ENCODE data around the gene GGCT.

Gene GGCT

DNA sequence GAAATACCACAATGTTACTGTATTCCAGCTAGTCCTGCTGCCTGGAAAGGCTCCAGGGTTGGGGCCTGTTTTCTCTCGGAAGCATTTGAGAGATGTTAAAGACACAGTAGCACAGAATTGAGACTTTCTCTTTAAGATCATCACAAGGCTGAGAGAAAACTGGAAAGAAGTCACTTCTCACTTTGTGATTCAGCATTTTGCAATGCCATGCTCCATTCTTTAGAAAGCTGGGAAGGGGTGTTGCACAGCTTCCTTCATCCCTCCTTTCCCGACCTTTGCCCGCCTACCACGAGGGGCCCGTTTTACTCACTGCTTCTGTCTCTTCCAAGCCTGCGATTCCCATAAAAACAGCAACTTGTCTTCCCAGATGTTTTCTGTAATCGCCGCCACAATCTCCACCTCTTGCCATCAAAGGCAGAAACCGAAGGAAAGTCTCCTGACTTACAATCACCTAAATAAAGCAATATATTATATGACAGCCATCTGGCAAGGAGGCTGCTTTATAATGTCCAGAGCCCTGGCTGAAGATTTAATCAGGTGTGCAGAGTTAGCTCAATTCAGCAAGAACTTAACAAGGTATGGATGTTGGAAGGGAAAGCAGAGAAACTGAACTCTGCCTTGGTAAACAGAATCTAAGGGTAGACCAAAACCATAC lies 44.9 kb downstream of the GGCT start:
- no peak for DNase-seq

DNA sequence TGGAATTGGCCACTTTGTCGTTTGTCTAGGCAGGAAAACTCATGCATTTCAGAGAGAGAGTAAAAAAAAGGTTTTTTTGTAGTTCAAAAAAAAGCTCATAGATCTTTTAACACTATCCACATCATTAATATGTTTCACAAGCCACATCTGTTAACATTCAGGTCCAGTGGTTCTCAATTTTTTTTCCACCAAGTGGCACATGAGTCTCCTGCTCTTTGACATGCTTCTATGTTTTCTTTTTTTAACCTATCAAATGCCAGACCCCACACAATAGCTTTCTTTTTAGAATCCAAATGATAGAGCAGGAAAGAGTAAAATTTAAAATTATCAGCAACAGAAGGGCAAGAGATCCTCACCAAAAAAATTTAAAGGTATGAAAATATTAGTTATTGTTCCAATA lies 46.3 kb downstream of the GGCT start:
- no peak for DNase-seq

DNA sequence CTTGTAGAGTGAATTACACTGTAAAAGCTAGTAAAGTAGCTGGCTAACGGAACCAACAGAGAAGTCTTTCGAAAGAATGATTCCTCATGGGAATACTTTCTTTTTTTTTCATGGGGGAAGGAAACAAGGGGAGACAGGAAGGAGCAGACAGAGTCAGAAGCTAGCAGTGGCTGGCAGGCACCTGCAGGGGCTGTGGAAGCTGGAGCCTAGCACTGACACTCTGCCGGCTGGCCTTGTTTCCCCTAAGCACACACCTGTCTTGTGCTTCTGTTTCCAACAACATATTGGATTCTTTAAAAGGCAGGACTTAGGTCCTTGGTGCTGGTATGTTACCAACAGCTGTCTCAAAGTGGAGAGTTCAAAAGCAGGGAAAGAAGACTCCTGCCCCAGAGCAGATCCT lies 50.7 kb downstream of the GGCT start:
- DNase-seq: no peak

DNA sequence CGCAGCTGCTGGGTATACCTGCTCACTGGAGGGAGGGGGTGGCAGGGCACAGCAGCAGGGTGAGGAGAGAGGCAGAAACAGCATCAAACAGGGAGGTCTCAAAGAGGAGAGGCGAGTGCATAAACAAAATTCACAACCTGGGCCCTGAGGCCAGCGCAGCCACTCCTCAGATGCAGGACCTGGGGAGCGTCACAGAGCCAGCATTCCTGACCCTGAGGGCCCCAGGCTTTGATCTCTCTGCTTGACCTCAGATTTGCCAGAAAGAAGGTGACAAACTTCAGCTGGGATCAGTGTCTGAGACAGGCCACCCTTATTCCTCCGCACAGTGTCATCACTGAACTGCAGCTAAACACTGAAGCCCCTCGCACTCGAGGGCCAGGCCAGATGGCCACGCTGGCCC lies 51.6 kb downstream of the GGCT start:
- DNase-seq: no peak

DNA sequence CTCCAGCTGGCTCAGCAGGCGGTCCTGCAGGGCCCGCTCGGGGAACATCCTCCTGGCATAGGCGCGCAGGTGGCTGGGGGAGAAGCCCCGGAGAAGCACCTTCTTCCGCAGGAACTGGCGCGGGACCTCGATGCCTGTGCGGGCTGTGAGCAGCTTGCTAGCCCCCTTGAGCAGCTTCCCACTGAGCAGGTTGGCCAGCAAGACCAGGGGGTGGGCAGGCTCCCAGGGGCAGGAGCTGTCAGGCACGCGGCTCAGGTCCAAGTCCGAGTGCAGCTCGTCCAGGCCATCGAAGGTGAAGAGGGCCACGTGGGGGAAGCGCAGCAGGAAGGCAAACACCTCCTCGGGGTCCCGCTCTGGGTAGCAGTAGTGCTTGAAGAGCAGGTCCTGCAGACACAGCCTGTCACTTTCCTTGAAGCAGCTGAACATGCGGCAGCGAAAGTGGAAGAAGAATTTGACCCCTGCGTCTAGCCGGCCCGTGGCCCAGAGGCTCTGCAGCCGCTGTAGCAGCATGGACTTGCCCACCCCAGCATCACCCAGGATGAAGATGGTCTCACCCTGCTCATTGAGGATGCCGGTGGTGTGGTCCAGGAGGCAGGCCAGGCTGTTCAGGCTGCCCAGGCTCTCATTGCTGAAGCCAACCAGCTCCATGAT lies 52.2 kb downstream of the GGCT start:
- DNase-seq: no peak

DNA sequence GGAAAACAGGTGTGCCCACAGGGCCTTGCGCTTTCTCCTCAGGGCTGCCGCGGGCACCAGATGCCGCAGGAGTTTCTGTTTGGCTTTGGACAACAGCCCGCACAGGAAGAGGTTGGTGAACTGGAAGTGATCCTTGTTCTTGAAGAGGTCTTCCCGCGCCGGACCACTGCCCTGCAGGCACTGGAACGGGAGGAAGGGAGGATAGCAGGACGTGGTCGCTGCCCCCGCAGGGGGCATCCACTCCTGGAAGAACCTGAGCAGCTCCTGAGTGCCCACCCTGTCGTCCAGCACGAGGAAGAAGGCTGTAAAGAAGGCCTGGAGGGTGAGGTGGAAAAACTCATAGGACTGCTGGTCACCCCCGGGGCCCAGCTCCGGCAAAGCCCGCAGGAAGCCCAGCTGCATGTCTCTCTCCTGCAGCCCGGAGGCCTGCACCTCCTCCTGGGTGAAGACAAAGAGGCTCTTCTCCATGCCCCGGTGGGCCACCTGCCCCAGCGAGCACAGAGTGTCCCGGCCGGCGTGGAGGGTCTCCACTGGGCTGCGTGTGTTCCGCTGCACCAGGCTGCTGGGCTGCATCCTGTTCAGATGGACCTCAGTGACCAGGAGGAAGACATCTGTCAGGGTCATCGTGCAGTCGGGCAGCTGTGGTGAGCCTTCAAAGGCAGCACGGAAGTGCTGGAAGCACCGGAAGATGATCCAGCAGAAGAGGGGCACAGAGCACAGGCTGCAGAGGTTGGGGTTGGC lies 52.9 kb downstream of the GGCT start:
- DNase-seq: no peak

DNA sequence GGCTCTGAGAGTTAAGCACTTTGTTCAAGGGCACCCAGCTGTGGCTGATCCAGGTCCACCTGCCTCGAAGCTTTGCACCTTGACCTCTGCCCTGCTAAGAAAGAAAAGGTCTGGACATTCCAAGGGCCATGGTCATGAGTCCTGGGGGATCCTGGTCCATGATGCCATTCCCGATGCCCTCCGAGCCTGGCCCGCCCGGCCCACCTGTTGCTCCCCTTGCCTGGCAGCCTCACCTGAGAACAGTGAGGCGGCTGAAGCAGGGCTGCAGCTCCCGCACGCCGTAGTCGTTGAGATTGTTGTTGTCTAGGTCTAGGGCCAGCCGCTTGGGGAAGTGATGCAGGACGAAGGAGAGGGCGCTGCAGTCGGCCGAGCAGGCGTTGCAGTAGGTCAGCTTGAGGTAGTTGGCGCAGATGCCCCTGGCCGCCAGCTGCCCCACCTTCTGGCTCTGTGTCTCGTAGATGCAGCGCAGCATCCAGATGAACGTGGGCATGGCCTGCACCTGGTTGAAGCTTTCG lies 53.6 kb downstream of the GGCT start:
- DNase-seq: no peak

DNA sequence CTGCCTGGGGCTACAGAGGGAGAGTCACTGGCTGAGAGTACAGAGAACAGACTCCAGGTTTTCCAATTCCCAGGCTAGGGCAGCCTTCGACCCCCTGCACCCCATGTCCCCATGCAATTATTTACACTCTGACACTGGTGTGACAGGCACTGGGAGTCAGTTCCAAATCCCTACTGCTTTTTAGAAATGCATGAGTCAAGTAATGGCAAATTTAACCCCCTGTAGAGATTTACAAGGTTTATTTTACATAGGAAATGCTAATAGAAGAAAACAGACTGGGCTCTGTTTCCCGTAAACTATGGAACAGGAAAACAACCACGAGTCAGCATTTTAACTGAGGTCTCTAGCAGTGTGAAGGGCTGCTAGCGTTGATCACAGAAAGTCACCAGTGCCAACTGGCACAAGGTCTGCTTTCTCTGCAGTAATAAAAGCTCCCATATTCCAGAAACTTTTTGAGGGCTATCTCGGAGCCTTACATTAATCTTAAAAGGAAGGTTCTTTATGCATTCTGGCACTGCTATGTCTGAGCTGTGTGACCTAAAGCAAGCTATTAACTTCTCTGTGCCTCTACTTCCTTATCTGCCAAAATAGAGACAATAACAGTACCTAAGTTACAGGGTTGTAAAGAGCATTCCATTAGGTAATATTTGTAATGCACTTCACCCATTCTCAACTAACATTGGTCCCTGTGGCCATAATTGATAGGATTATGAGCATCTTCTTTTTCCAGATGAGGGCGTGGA lies 54.2 kb downstream of the GGCT start:
- no peak for DNase-seq

DNA sequence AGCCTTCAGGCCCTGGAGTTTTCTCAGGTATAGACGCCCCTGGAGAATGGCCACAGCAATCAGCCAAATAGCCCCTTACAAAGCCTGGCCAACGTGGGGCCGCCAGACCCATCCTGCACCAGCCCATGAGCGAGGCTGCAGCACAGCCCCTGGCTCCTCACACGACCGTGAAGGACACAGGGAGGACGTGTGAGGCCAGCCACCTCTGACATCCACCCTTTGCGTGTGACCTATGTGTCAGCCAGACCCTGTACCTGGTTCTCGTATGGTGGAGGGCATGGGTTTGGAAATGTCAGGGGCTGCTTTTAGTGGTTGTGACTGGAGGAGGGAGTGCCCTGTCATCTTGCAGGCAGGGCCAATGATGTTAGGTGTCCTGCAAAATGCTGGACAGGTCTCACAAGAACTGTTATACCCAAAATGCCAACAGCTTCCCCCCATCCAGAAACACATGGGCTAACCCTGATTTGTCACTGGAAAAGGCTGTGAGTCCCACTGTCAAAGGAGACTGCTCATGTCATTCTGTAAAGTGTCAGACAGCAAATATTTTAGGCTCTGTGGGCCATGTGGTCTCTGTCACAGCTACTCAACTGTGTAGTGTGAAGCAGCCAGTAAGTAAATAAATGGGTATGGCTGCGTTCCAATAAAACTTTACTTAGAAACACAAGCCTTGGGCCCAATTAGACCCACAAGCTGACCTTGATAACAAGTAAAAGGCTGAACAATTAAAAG lies 56.0 kb downstream of the GGCT start:
- no peak for DNase-seq

DNA sequence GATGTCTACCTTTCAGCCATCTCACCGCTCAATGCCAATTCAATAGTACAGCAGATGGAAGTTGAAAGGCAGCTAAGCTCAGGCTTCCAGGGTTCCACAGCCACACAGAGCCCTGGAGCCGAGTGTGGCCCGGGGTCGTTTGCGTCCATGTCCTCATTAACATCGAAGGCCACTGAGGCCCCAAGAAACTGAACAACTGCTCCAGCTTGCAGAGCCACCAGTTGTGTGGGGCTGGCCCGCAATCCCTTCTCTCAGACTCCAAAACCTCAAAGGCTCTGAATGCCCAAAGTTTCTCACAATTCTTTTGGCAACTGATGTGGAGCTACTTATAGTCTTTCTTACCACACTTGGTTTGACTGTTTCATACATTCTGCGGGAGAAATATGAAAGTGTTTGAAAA lies 57.2 kb downstream of the GGCT start:
- DNase-seq: no peak
